ENCODE results near the gene ARSB.
"Not testable (repeated sequence)": the region's sequence is repeated elsewhere in the genome, so short reads cannot be mapped to it uniquely, and the experiment has no call there.

Gene ARSB

GRCh38 chr5:79001471-79001870, 16.4 kb upstream of the ARSB start:
- DNase-seq (ENCODE audit: low read depth) = no peak
- H3K4me3 ChIP-seq (ENCODE audit: low read depth, low read length) = no peak overlapping the region

GRCh38 chr5:78997090-78997489, 12.0 kb upstream of the ARSB start:
- no peak overlapping the region for H3K4me3 ChIP-seq (ENCODE audit: low read depth, low read length)
- no peak for DNase-seq (ENCODE audit: low read depth)

- no peak for DNase-seq (ENCODE audit: low read depth)
- no peak overlapping the region for H3K4me3 ChIP-seq (ENCODE audit: low read depth, low read length)
Observed at GRCh38 chr5:78995521-78996007, 10.5 kb upstream of the ARSB start.

GRCh38 chr5:78993165-78993564, 8.1 kb upstream of the ARSB start:
- DNase-seq (ENCODE audit: low read depth) = no peak

GRCh38 chr5:78992146-78992545, 7.0 kb upstream of the ARSB start:
- H3K4me3 ChIP-seq (ENCODE audit: low read depth, low read length) = no peak overlapping the region
- DNase-seq (ENCODE audit: low read depth) = no peak

More at GRCh38 chr5:78993165-78993564, 8.1 kb upstream of the ARSB start:
- H3K4me3 ChIP-seq (ENCODE audit: low read depth, low read length) = no peak overlapping the region

- H3K4me3 ChIP-seq (ENCODE audit: low read depth, low read length) = no peak overlapping the region
- DNase-seq (ENCODE audit: low read depth) = no peak
Observed at GRCh38 chr5:78989080-78989479, 4.0 kb upstream of the ARSB start.

- no peak for DNase-seq (ENCODE audit: low read depth)
- peak overlapping the region; percentile 68 for H3K4me3 ChIP-seq (ENCODE audit: low read depth, low read length)
Observed at GRCh38 chr5:78985725-78986223, 664 bp upstream of the ARSB start.

GRCh38 chr5:78984439-78985115, 533 bp downstream of the ARSB start:
- DNase-seq (ENCODE audit: low read depth) = no peak
- peak overlapping the region; percentile 68 for H3K4me3 ChIP-seq (ENCODE audit: low read depth, low read length)

- DNase-seq (ENCODE audit: low read depth) = no peak
- peak overlapping the region; percentile 68 for H3K4me3 ChIP-seq (ENCODE audit: low read depth, low read length)
Observed at GRCh38 chr5:78983601-78984438, 1.3 kb downstream of the ARSB start.

- not testable (repeated sequence) for DNase-seq (ENCODE audit: low read depth); H3K4me3 ChIP-seq (ENCODE audit: low read depth, low read length)
Observed at GRCh38 chr5:78983194-78983593, 1.9 kb downstream of the ARSB start.

GRCh38 chr5:78979909-78980308, 5.2 kb downstream of the ARSB start:
- no peak for DNase-seq (ENCODE audit: low read depth)
- H3K4me3 ChIP-seq (ENCODE audit: low read depth, low read length) = no peak overlapping the region

- no peak overlapping the region for H3K4me3 ChIP-seq (ENCODE audit: low read depth, low read length)
- no peak for DNase-seq (ENCODE audit: low read depth)
Observed at GRCh38 chr5:78979117-78979742, 5.9 kb downstream of the ARSB start.

- DNase-seq (ENCODE audit: low read depth) = no peak
- H3K4me3 ChIP-seq (ENCODE audit: low read depth, low read length) = no peak overlapping the region
Observed at GRCh38 chr5:78975035-78975434, 10.1 kb downstream of the ARSB start.

GRCh38 chr5:78974601-78975000, 10.5 kb downstream of the ARSB start:
- DNase-seq (ENCODE audit: low read depth) = no peak
- no peak overlapping the region for H3K4me3 ChIP-seq (ENCODE audit: low read depth, low read length)

GRCh38 chr5:78974011-78974410, 11.1 kb downstream of the ARSB start:
- DNase-seq (ENCODE audit: low read depth) = no peak
- H3K4me3 ChIP-seq (ENCODE audit: low read depth, low read length) = no peak overlapping the region

- DNase-seq (ENCODE audit: low read depth) = peak; percentile 31
- H3K4me3 ChIP-seq (ENCODE audit: low read depth, low read length) = no peak overlapping the region
Observed at GRCh38 chr5:78972654-78973428, 12.3 kb downstream of the ARSB start.

GRCh38 chr5:78971998-78972397, 13.1 kb downstream of the ARSB start:
- no peak for DNase-seq (ENCODE audit: low read depth)

GRCh38 chr5:78968781-78969180, 16.3 kb downstream of the ARSB start:
- no peak for DNase-seq (ENCODE audit: low read depth)
- no peak overlapping the region for H3K4me3 ChIP-seq (ENCODE audit: low read depth, low read length)

More at GRCh38 chr5:78971998-78972397, 13.1 kb downstream of the ARSB start:
- H3K4me3 ChIP-seq (ENCODE audit: low read depth, low read length) = no peak overlapping the region

- DNase-seq (ENCODE audit: low read depth) = no peak
- H3K4me3 ChIP-seq (ENCODE audit: low read depth, low read length) = no peak overlapping the region
Observed at GRCh38 chr5:78964889-78965288, 20.2 kb downstream of the ARSB start.

All from skeletal muscle cell (primary cell).